Naive thymus-derived CD4-positive, alpha-beta T cell (primary cell): ENCODE measurements around the gene MAP1LC3A. TPM values are rescaled to one million over a fixed set of nuclear protein-coding genes. Genes with fewer than 3 reads are reported as not detected.

Source experiments
- polyA plus RNA-seq, 2 donors: library from polyadenylated mRNA; unstranded; fragments of 300-500 nt; fragmentation: Illumina TruSeq; gene quantifications; one replicate each; pipeline ENCODE4 v1.2.3, GENCODE V29; 2021
- total RNA-seq, 6 experiments: library from RNA in 5 of 6; stranded (reverse) in 5 of 6; gene quantifications; 1 replicate in 5 of 6; 2 replicates in 1 of 6; pipeline ENCODE4 v1.2.3 and lab custom pipeline; 2021 to 2026

MAP1LC3A gene
- total and polyA plus RNA-seq, 7 experiments from 2014 or later: 0.60 to 10.3 (median 1.7) TPM

Other genes starting within 250 kb of the MAP1LC3A start
- gene ITCH, start 195.4 kb upstream of the MAP1LC3A start, total RNA-seq: 10 to 100 TPM; 50.8 to 70.4 (median 60.5) TPM
- 10 to 100 TPM; 14.6 to 21.6 TPM for gene ITCH, start 195.4 kb upstream of the MAP1LC3A start, polyA plus RNA-seq
- 10 to 100 TPM; 45.9 to 91.9 (median 60.7) TPM for gene DYNLRB1, start 42.3 kb upstream of the MAP1LC3A start, total RNA-seq
- gene DYNLRB1, start 42.3 kb upstream of the MAP1LC3A start, polyA plus RNA-seq: 100 to 1,000 TPM; 246 to 275 TPM
- 10 to 100 TPM in 4 of 5 experiments, 1 to 10 TPM in 1; 8.6 to 21.3 (median 16.1) TPM for gene PIGU, start 118.4 kb downstream of the MAP1LC3A start, total RNA-seq
- gene PIGU, start 118.4 kb downstream of the MAP1LC3A start, polyA plus RNA-seq: 10 to 100 TPM; 27.9 to 34.5 TPM
- gene TP53INP2, start 145.6 kb downstream of the MAP1LC3A start, total RNA-seq: 10 to 100 TPM in 2 of 5 experiments, 1 to 10 TPM in 3; 1.2 to 41.4 (median 1.5) TPM
- gene TP53INP2, start 145.6 kb downstream of the MAP1LC3A start, polyA plus RNA-seq: under 1 TPM; 0.04 to 0.44 TPM